ENCODE data around the gene ABLIM1.

ABLIM1 gene

DNA sequence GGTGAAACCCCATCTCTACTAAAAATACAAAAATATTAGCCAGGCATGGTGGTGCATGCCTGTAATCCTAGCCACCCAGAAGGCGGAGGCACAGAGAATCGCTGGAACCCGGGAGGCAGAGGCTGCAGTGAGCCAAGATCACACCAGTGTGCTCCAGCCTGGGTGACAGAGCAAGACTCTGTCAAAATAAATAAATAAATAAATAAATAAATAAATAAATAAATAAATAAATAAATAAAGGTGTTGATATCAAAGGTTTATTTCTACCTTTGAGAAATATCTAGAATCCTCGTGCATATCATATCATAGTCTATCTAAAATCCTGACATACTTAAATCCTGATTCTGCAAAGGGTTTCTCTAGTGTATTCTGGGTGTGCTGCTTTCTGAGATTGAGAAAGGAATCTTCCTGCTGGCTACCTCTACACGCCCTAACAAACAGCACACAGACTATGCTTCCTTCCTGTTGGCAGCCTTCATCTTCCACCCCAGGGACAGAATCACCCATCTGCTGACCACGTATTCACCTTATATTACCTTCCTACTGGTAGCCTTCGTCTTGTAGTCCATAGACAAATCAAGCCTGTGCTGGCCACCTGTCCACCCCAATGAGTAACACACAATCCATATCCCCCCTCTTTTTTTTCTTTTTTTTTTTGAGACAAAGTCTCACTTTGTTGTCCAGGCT is 8.7 kb downstream of the ABLIM1 start (continued):
- TF ChIP-seq ZNF23 (tag by site-specific recombination; IDR thresholded peaks at IDR 0.05; ENCODE audit: borderline replicate concordance): peak; percentile 66; the same call in 1 of the 2 replicates
- peak; percentile 66 for TF ChIP-seq SP3 (tag by site-specific recombination; IDR thresholded peaks at IDR 0.05)
- peak; percentile 98 for TF ChIP-seq ZNF510 (tag by site-specific recombination; IDR thresholded peaks at IDR 0.05; ENCODE audit: insufficient replicate concordance)
- TF ChIP-seq, protein P1, sequence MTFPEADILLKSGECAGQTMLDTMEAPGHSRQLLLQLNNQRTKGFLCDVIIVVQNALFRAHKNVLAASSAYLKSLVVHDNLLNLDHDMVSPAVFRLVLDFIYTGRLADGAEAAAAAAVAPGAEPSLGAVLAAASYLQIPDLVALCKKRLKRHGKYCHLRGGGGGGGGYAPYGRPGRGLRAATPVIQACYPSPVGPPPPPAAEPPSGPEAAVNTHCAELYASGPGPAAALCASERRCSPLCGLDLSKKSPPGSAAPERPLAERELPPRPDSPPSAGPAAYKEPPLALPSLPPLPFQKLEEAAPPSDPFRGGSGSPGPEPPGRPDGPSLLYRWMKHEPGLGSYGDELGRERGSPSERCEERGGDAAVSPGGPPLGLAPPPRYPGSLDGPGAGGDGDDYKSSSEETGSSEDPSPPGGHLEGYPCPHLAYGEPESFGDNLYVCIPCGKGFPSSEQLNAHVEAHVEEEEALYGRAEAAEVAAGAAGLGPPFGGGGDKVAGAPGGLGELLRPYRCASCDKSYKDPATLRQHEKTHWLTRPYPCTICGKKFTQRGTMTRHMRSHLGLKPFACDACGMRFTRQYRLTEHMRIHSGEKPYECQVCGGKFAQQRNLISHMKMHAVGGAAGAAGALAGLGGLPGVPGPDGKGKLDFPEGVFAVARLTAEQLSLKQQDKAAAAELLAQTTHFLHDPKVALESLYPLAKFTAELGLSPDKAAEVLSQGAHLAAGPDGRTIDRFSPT (tag by site-specific recombination; IDR thresholded peaks at IDR 0.05): 0 out of 2 replicates have a peak, but pooled peaks have one; percentile 14
- TF ChIP-seq ZEB2 (tag by site-specific recombination; IDR thresholded peaks at IDR 0.05): peak; percentile 27; the same call in 1 of the 2 replicates
- peak; percentile 87; the same call in 1 of the 2 replicates for TF ChIP-seq GLI2 (tag by site-specific recombination; IDR thresholded peaks at IDR 0.05; ENCODE audit: borderline replicate concordance, low read depth)
- TF ChIP-seq, protein P2, sequence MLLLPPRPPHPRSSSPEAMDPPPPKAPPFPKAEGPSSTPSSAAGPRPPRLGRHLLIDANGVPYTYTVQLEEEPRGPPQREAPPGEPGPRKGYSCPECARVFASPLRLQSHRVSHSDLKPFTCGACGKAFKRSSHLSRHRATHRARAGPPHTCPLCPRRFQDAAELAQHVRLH (tag by site-specific recombination; IDR thresholded peaks at IDR 0.05): peak; percentile 90
- no peak for TF ChIP-seq ZNF48 (tag by site-specific recombination; IDR thresholded peaks at IDR 0.05)
- TF ChIP-seq, protein P3, sequence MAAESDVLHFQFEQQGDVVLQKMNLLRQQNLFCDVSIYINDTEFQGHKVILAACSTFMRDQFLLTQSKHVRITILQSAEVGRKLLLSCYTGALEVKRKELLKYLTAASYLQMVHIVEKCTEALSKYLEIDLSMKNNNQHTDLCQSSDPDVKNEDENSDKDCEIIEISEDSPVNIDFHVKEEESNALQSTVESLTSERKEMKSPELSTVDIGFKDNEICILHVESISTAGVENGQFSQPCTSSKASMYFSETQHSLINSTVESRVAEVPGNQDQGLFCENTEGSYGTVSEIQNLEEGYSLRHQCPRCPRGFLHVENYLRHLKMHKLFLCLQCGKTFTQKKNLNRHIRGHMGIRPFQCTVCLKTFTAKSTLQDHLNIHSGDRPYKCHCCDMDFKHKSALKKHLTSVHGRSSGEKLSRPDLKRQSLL (tag by site-specific recombination; IDR thresholded peaks at IDR 0.05): no peak
- TF ChIP-seq, protein P4, sequence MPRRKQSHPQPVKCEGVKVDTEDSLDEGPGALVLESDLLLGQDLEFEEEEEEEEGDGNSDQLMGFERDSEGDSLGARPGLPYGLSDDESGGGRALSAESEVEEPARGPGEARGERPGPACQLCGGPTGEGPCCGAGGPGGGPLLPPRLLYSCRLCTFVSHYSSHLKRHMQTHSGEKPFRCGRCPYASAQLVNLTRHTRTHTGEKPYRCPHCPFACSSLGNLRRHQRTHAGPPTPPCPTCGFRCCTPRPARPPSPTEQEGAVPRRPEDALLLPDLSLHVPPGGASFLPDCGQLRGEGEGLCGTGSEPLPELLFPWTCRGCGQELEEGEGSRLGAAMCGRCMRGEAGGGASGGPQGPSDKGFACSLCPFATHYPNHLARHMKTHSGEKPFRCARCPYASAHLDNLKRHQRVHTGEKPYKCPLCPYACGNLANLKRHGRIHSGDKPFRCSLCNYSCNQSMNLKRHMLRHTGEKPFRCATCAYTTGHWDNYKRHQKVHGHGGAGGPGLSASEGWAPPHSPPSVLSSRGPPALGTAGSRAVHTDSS (tag by site-specific recombination; IDR thresholded peaks at IDR 0.05): no peak
- peak; percentile 91 for TF ChIP-seq ZNF558 (tag by site-specific recombination; IDR thresholded peaks at IDR 0.05)
- TF ChIP-seq ZNF223 (tag by site-specific recombination; IDR thresholded peaks at IDR 0.05): peak; percentile 85
- TF ChIP-seq, protein P5, sequence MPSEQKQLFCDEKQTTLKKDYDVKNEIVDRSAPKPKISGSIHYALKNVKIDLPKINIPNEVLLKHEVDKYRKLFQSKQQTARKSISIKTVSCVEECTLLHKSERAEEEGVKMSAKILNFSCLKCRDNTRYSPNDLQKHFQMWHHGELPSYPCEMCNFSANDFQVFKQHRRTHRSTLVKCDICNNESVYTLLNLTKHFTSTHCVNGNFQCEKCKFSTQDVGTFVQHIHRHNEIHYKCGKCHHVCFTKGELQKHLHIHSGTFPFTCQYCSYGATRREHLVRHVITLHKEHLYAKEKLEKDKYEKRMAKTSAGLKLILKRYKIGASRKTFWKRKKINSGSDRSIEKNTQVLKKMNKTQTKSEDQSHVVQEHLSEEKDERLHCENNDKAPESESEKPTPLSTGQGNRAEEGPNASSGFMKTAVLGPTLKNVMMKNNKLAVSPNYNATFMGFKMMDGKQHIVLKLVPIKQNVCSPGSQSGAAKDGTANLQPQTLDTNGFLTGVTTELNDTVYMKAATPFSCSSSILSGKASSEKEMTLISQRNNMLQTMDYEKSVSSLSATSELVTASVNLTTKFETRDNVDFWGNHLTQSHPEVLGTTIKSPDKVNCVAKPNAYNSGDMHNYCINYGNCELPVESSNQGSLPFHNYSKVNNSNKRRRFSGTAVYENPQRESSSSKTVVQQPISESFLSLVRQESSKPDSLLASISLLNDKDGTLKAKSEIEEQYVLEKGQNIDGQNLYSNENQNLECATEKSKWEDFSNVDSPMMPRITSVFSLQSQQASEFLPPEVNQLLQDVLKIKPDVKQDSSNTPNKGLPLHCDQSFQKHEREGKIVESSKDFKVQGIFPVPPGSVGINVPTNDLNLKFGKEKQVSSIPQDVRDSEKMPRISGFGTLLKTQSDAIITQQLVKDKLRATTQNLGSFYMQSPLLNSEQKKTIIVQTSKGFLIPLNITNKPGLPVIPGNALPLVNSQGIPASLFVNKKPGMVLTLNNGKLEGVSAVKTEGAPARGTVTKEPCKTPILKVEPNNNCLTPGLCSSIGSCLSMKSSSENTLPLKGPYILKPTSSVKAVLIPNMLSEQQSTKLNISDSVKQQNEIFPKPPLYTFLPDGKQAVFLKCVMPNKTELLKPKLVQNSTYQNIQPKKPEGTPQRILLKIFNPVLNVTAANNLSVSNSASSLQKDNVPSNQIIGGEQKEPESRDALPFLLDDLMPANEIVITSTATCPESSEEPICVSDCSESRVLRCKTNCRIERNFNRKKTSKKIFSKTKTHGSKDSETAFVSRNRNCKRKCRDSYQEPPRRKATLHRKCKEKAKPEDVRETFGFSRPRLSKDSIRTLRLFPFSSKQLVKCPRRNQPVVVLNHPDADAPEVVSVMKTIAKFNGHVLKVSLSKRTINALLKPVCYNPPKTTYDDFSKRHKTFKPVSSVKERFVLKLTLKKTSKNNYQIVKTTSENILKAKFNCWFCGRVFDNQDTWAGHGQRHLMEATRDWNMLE (tag by site-specific recombination; conservative IDR thresholded peaks at IDR 0.05; ENCODE audit: low read depth): peak; percentile 99
- TF ChIP-seq ZNF302 (tag by site-specific recombination; IDR thresholded peaks at IDR 0.05; ENCODE audit: low read depth): 0 out of 2 replicates have a peak, but pooled peaks have one; percentile 54
- TF ChIP-seq KLF7 (tag by site-specific recombination; IDR thresholded peaks at IDR 0.05; ENCODE audit: borderline replicate concordance): peak; percentile 86
- peak; percentile 92 for TF ChIP-seq ZNF202 (tag by site-specific recombination; IDR thresholded peaks at IDR 0.05; ENCODE audit: borderline replicate concordance)
- TF ChIP-seq SETDB1 (IDR thresholded peaks at IDR 0.05; ENCODE audit: insufficient read length, low read length): no peak
- TF ChIP-seq ZNF501 (tag by site-specific recombination; IDR thresholded peaks at IDR 0.05): peak; percentile 91; the same call in 1 of the 2 replicates
- TF ChIP-seq ZNF366 (tag by site-specific recombination; conservative IDR thresholded peaks at IDR 0.05): peak; percentile 56
- peak; percentile 72; the same call in 1 of the 2 replicates for TF ChIP-seq ZNF24 (tag by site-specific recombination; IDR thresholded peaks at IDR 0.05)
- TF ChIP-seq, protein P6, sequence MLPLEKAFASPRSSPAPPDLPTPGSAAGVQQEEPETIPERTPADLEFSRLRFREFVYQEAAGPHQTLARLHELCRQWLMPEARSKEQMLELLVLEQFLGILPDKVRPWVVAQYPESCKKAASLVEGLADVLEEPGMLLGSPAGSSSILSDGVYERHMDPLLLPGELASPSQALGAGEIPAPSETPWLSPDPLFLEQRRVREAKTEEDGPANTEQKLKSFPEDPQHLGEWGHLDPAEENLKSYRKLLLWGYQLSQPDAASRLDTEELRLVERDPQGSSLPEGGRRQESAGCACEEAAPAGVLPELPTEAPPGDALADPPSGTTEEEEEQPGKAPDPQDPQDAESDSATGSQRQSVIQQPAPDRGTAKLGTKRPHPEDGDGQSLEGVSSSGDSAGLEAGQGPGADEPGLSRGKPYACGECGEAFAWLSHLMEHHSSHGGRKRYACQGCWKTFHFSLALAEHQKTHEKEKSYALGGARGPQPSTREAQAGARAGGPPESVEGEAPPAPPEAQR (tag by site-specific recombination; IDR thresholded peaks at IDR 0.05): no peak
- TF ChIP-seq, protein P7, sequence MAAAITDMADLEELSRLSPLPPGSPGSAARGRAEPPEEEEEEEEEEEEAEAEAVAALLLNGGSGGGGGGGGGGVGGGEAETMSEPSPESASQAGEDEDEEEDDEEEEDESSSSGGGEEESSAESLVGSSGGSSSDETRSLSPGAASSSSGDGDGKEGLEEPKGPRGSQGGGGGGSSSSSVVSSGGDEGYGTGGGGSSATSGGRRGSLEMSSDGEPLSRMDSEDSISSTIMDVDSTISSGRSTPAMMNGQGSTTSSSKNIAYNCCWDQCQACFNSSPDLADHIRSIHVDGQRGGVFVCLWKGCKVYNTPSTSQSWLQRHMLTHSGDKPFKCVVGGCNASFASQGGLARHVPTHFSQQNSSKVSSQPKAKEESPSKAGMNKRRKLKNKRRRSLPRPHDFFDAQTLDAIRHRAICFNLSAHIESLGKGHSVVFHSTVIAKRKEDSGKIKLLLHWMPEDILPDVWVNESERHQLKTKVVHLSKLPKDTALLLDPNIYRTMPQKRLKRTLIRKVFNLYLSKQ (tag by site-specific recombination; IDR thresholded peaks at IDR 0.05; ENCODE audit: borderline replicate concordance): peak; percentile 97; the same call in 1 of the 2 replicates
- no peak for TF ChIP-seq ZNF626 (tag by site-specific recombination; IDR thresholded peaks at IDR 0.05)
- no peak for TF ChIP-seq ZNF571 (tag by site-specific recombination; IDR thresholded peaks at IDR 0.05)
- no peak for TF ChIP-seq ZSCAN16 (tag by site-specific recombination; IDR thresholded peaks at IDR 0.05)
